ENCODE results near the gene PID1. TPM values are rescaled to one million over a fixed set of nuclear protein-coding genes. Genes with fewer than 3 reads are reported as not detected.

The PID1 gene
- total RNA-seq, 1 experiment from 2014 or later: 0.95 TPM

DNA sequence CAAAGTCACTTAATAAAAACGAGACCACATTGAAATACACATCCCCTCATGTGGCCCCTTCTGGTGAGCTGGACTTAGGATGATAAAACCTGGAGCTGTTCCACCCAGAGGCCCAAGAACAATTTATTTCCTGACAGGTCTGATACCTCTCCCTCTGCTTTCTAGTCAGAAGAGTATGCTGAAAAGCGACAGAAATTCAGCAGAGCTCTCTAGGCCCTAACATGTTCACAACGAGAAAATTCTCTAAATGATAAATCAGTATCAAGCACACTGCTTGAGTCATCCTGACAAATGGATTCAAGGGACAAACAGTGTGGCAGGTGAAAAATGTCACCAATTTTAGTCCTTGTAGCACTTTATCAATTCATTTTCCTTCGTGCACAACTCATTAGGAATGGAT, 233.5 kb downstream of the PID1 start:
- in situ Hi-C loops (cut with HindIII; ENCODE audit: low pct_unique_long_range_greater_than_20kb, low sequenced_read_pairs): no loop called here
- no peak for DNase-seq (ENCODE audit: low read depth, low spot score)

DNA sequence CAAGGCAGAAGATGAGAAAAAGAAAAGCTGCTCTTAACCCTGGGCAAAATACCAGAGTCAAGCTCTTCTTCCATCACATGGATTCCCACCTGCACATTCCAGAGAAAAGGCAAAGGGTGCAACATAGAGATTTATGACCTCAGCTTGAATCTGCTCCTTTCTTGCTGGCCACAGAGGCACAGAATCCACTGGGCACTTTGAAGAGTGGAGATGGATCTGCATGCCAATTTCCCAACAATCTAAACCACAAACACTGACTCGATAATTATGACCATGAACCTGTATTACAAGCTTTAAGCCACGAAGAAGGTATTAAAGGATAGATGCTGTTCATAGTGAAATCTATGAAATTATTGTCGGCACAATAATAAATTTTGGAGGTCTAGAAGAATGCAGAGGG, 237.3 kb downstream of the PID1 start:
- in situ Hi-C loops (cut with HindIII; ENCODE audit: low pct_unique_long_range_greater_than_20kb, low sequenced_read_pairs): no loop called here

DNA sequence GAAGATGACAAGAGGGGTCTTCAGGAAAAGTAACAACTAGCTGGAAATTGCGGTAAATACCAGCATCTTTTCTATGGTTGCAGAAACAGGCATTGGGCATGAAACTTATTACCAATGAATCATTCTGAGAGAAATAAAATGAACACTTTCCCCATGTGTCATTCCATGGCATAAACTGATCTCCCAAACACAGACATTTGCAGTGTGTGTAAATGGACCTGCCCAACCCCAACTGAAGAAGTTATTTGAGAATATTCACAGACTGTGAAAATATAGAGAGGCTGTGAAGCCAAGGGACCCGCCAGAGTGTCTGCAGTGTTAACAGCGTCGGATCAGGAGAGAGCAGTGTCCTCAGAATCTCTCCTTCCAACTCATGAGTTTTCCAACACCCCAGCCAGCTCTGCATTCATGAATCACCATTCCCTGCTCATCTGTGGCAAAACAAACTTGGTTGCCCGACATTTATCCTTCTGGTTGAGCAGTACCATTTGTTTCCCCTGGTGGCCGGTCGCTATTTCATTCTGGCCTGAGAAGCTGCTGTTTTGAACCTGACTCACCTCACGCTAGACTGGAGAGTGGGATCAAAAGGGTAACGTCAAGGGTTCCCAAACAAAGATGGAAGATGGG, 238.4 kb downstream of the PID1 start:
- DNase-seq (ENCODE audit: low read depth, low spot score): no peak
- in situ Hi-C loops (cut with HindIII; ENCODE audit: low pct_unique_long_range_greater_than_20kb, low sequenced_read_pairs): no loop called here

More for the DNA sequence above, 237.3 kb downstream of the PID1 start:
- no peak for DNase-seq (ENCODE audit: low read depth, low spot score)

DNA sequence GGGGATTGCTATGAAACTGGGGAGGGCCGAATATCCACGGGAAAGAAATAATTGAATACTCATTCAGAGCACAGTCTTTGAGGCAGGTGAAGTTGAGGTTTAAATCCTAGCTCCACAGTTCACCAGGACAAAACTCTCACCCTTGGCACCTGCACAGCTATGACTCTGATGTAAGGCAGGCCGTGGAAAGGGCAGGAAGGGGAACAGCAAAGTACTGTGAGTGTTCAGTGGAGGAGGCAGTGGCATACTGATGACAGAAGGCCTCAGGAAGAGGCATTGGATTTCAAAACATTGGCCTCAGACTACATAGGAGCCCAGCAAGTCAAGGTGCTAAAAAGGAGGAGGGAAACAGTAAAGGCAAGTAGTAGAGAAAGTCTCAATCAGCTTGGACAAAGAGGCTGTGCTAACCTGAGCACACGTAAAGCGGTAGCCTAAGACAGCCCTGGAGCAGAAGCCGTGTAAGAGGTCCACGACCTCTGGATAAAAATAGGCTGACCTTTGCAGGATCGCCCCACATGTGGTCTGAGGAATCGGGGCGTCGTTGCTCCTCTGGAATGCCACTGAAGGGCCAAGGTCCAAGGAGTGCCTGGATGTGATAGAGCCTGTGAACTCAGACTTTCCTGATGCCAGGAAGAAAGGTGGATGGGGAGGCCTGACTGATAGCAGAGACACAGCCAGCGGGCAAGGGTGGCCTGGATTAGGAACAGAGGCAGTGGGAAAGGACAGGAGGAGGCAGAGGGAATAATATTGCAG, 243.6 kb downstream of the PID1 start:
- in situ Hi-C loops (cut with HindIII; ENCODE audit: low pct_unique_long_range_greater_than_20kb, low sequenced_read_pairs): no loop called here
- no peak for DNase-seq (ENCODE audit: low read depth, low spot score)

DNA sequence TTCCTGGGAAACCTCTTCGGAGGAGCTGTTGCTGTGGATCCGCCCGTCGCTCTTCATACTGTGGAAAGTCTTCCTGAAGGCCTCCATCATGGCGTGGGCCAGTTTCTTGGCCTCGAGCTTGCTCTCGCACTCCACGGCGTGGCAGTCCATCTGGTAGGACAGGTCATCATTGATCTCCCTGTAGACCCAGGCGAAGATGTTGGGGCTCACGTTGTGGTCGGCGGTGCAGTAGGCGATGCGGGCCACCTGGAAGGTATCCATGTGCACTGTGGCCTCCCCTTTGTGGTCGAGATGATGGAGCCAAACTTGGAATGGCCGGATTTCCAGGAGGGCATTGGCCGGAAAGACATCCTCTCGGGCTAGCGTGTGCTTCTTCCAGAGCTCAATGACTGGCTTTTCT, 245.4 kb downstream of the PID1 start:
- DNase-seq (ENCODE audit: low read depth, low spot score): no peak
- in situ Hi-C loops (cut with HindIII; ENCODE audit: low pct_unique_long_range_greater_than_20kb, low sequenced_read_pairs): no loop called here

DNA sequence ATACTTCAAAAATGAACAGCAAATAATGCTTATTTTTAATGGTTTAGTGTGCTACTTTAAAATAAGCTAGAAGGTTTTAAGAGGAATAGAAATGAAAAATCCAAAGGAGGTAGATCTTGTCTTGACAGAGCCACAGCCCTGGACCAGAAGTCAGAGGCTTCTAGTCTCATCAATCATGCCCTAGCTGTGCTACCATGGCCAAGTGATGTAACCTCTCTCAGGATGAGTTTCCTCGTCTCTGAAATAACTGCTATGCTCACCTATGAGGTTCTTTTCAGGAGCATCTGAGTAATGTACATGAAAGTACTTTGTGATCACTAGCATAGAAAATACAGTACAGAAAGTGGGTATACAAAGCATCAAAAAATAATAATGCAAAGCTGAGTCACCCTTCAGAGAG, 248.4 kb downstream of the PID1 start:
- in situ Hi-C loops (cut with HindIII; ENCODE audit: low pct_unique_long_range_greater_than_20kb, low sequenced_read_pairs): no loop called here
- no peak for DNase-seq (ENCODE audit: low read depth, low spot score)

DNA sequence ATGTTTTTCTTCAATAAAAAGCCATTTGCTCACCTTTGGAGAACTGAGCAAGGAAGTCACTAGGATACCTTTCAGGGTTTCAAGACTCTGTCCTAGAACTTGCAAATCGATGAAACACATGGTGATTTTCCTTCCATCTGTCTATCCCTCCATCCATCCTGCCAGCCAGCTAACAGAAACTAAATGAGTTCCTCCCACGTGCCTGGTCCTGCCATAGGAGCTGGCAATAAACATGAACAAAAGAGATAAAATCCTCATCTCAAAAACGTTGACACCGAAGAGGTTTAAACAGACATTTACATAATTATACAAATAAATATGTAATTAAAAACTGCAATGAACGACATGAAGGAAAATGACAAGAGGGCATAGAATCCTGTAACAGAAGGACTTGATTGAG, 249.0 kb downstream of the PID1 start:
- in situ Hi-C loops (cut with HindIII; ENCODE audit: low pct_unique_long_range_greater_than_20kb, low sequenced_read_pairs): no loop called here

DNA sequence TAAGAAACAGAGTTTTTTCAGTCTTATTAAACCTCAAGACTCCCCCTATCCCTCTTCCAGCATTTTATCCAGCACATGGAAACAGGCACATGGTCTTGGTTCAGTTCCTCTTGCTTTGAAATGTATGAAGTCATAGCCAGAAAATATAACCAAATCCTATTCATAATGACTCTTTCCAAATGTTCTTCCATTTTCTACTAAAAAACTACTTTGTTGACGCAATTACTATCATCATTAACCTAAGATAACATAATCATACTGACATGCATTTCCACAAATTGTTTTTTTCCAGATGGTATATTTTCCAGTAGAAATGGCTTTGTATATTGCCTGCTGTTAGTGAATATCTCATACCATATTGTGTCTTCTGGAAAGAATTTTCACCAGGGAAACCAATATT, 261.3 kb downstream of the PID1 start:
- in situ Hi-C loops (cut with HindIII; ENCODE audit: low pct_unique_long_range_greater_than_20kb, low sequenced_read_pairs): no loop called here
- no peak for DNase-seq (ENCODE audit: low read depth, low spot score)

More for the DNA sequence above, 249.0 kb downstream of the PID1 start:
- DNase-seq (ENCODE audit: low read depth, low spot score): no peak

DNA sequence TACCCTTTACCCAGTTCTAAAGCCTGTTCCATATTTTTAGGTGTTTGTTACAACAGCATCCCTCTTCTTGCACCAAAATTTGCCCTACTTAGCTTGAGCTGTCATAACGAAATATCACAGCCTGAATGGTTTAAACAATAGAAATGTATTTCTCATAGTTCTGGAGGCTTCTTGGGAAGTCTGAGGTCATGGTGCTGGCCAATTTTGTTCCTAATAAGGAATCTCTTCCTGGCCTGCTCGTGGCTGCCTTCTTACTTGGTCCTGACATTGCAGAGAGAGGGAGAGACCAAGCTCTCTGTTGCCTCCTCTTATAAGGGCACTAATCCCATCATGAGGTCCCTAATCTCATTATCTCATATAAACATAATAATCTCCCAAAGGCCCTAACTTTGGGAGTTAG, 267.8 kb downstream of the PID1 start:
- in situ Hi-C loops (cut with HindIII; ENCODE audit: low pct_unique_long_range_greater_than_20kb, low sequenced_read_pairs): no loop called here
- DNase-seq (ENCODE audit: low read depth, low spot score): no peak

DNA sequence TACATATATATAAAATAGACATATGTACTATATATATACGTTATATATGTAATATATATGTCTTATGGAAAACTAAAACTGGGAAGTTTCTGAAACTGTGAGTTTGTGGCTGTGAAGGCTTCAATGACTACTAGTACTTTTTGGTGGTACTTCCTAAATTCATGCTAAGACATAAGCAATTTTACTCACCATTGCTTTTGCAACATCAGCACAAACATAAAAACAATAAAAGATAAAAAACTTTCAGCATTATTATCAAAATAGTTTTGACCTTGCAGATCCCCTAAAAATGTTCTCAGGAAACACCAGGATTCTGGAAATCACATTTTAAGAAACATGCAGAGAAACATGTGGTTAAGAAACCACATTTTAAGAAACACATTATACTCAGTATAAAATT, 269.9 kb downstream of the PID1 start:
- in situ Hi-C loops (cut with HindIII; ENCODE audit: low pct_unique_long_range_greater_than_20kb, low sequenced_read_pairs): no loop called here

DNA sequence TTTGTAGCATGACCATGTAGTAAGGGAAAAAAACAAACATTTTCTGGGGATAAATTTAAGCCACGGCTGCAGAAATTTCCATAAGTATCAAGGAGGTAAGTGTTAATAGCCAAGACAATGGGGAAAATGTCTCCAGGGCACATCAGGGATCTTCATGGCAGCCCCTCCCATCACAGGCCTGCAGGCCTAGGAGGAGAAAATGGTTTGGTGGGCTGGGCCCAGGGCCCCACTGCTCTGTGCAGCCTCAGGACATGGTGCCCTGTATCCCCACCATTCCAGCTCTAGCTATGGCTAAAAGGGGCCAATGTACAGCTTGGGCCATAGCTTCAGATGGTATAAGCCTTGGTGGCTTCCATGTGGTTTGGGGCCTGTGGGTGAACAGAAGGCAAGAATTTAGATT, 271.8 kb downstream of the PID1 start:
- in situ Hi-C loops (cut with HindIII; ENCODE audit: low pct_unique_long_range_greater_than_20kb, low sequenced_read_pairs): no loop called here

More for the DNA sequence above, 269.9 kb downstream of the PID1 start:
- no peak for DNase-seq (ENCODE audit: low read depth, low spot score)

DNA sequence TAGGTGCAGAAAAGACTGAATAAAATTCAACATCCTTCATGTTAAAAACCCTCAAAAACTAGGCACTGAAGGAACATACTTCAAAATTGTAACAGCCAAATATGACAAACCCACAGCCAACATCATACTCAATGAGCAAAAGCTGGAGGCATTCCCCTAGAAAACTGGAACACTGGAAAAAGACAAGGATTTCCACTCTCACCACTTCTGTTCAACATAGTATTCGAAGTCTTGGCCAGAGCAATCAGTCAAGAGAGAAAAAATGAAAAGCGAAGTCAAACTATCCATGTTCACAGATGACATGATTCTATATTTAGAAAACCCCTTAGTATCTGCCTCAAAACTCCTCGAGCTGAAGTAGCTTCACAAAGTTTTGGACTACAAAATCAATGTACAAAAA, 282.3 kb downstream of the PID1 start:
- in situ Hi-C loops (cut with HindIII; ENCODE audit: low pct_unique_long_range_greater_than_20kb, low sequenced_read_pairs): no loop called here
- no peak for DNase-seq (ENCODE audit: low read depth, low spot score)

More for the DNA sequence above, 271.8 kb downstream of the PID1 start:
- DNase-seq (ENCODE audit: low read depth, low spot score): no peak

DNA sequence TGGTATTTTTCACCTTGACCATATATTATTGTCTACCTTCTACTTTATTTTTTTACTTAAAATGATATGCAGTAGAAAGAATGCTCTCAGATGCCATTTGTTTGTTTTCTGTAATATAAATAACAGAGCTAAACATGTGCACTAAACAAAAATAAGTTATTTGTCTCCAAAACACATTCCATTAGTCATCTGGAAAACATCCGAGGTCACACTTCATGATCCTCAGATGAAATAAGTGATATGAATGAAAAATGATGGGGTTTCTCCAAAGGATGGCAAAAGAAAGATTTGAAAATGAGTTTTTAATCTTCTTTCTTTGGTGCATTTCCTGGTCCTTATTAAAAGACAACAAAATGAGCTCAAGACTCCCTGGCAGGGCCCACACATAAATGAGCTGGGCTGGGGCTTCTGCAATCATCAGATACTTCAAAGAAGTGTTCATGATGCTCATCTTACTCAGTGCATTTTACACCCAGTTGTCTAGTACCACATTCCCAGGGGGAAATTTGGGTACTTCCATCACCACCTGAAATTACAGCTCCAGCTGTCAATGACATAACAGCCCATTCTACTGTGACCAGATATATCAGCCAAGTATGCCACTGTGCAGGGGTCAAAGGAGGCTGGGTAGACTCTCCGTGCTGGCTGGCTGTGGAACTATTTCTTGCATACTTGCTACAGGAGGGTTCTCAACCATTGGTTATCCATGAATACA, 283.5 kb downstream of the PID1 start:
- in situ Hi-C loops (cut with HindIII; ENCODE audit: low pct_unique_long_range_greater_than_20kb, low sequenced_read_pairs): no loop called here
- no peak for DNase-seq (ENCODE audit: low read depth, low spot score)

DNA sequence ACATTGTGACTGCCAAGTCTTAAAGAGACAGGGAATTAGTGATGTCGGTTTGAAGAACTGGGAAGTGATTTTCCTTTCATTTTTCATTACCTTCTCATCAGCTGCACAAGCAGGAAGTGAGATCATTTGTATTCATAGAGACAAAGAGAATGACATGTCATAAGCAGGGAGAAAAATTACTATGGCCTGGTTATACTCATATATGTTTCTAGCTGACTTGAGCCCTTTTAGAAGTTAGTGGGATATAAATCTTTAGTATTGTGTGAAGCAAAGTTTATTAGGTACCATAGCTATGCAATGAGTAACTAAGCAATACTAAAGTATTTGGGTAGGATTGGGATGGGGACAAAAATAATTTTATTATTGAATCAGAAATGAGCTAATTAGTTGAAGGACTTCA, 284.1 kb downstream of the PID1 start:
- in situ Hi-C loops (cut with HindIII; ENCODE audit: low pct_unique_long_range_greater_than_20kb, low sequenced_read_pairs): no loop called here
- DNase-seq (ENCODE audit: low read depth, low spot score): no peak

DNA sequence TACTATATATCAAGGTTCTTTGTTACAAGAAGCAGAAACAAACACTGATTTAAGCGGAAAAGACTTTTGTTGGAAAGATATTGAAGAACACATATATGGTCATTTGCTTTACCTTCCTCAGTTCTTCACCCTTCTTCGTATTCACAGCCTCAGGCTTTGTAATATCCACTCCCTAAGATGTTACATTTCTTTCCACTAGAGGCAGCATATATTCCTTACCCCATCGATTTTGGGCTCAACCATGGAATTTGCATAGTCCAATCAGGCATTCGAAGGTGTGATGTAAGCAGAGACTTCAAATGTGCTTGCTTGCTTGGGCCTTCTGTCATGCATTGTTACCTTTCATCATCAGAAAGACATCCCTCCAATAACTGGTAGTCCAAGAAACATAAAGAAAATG, 287.4 kb downstream of the PID1 start:
- DNase-seq (ENCODE audit: low read depth, low spot score): peak; percentile 22
- in situ Hi-C loops (cut with HindIII; ENCODE audit: low pct_unique_long_range_greater_than_20kb, low sequenced_read_pairs): no loop called here

DNA sequence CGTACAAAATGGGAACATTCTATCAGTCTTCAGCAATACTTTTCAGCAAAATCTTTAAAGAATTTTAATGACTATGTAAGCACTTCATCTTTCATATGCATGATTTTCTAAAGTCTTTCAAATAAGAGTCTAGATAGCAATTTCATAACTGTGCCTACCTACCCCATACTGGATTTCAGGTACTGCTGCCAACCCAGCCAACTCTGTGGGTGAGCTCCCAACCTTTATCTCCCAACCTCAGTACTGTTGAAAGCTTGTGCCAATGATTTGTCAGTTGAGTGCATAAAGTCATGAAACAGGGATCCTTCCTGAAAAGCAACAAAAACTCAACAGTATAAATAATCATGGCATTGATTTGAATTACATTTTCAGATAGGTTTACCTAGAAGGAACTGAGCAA, 296.9 kb downstream of the PID1 start:
- in situ Hi-C loops (cut with HindIII; ENCODE audit: low pct_unique_long_range_greater_than_20kb, low sequenced_read_pairs): no loop called here
- DNase-seq (ENCODE audit: low read depth, low spot score): no peak
